HG02840 (cell line): ENCODE results near the gene LSM2.

ENCODE experiments used
- ATAC-seq: cut with Tn5 transposase; IDR thresholded peaks from one replicate; pipeline ENCODE4 v1.9.1; 2021; ENCODE audit warnings: mild to moderate bottlenecking, moderate library complexity, moderate number of reproducible peaks; ENCODE audit not compliant: unreplicated experiment, low FRiP score

The LSM2 gene

DNA sequence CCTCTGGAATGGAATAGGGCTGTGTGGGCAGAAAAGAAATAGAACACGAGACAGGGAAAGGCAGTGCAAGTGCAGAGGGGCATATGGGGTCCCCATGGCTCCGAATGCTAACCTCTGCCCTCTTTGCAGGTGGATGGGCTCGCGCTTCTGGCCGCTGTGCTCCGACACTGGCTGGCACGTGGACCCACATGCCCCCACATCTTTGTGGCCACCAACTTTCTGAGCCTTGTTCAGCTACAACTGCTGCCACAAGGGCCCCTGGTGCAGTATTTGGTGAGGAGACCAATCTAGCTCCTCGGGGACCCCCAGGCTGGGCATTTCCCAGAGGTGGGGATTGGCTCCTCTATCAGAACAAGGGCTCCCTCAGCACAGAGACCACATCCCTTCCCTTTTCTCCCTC is 45.4 kb downstream of the LSM2 start:
- ATAC-seq: no peak

- no peak for ATAC-seq
Observed at GRCh38 chr6:31760790-31761189, 46.0 kb downstream of the LSM2 start.

GRCh38 chr6:31758281-31758680 is 48.5 kb downstream of the LSM2 start:
- no peak for ATAC-seq

GRCh38 chr6:31752739-31753319 is 53.9 kb downstream of the LSM2 start:
- no peak for ATAC-seq

DNA sequence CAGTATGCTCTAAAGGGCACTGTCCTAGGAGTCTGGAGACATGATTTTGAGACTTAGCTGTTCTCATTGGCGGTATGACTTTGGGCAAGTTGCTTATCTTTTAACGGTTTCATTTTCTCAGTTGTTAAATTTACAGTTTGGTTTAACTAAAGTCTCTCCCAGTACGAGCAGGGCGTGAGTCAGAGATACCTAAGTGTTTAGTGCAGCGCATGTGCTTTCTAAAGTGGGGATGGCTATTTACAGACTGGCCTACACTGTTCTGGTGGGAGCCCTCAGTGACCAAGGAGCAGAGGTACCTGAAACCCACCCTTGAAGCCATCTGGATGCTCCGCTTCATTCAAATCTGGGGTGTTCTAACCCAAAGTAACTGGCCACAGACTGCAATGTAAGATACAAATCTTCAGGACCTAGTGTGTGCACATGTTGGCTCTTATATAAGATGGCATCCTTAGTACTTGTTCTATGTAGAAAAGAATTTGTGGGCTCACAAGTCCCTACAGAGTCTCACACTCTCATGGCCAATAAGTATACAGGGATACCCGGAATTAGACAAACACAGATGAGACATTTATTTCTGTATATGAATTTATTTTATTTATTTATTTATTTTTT is 56.2 kb downstream of the LSM2 start:
- no peak for ATAC-seq

DNA sequence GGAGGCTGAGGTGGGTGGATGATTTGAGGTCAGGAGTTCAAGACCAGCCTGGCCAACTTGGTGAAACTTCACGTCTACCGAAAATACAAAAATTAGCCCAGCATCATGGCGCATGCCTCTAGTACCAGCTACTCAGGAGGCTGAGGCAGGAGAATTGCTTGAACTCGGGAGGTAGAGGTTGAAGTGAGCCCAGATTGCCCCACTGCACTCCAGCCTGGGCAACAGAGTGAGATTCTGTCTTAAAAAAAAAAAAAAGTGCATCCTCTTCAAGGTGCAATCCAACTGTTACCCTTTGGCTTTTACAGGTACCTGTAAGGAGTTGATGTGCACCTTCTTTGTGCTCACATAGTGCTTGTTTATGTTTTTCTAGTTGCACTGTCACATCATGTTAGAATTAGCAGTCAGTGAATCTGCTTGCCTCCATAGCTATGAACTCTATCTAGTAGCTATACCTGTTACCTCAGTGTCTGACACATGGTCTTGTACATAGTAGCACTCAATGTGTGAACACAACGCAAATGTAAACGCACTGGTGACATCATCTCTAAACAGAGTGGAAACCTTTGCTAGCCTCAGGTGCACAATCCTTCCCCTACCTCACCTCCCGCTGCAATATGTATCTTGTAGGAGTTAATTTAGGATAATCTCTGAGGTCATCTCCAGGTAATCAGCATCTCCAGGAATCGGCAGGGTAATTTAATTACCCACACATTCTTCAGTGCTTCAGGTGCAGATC is 57.3 kb downstream of the LSM2 start:
- ATAC-seq: no peak
